ENCODE results near the gene ATP5MG.

DNA sequence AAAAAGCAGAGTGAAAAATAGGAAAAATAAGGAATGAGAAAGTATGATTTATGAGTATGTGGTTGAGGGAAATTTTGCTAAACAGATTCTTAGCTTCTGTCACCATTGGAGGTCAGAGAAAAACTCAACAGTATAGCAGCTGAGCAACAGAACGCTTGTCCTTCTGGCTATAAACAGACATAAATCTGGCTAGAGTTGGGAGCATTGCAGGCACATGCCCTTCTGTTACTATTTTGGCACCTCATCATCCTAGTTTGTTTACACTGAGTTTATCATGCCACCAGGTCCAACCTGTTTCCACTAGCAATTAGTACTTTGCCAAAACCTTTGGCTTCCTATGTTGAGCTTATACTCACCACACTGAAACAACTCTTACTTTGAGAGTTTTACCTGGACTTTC is 35.1 kb upstream of the ATP5MG start:
- TF ChIP-seq POLR2AphosphoS5 (IDR thresholded peaks at IDR 0.05; ENCODE audit: borderline replicate concordance, low read depth, low read length) (no peak), EZH2 (IDR thresholded peaks at IDR 0.05) (no peak)
